CD1c-positive myeloid dendritic cell (primary cell): Measurements from ENCODE around the gene SV2C.
A peak's percentile ranks its signal among the peaks of the same experiment; 100 is the strongest.
"Not testable (repeated sequence)": the region's sequence is repeated elsewhere in the genome, so short reads cannot be mapped to it uniquely, and the experiment has no call there.

Experiments used
- DNase-seq: peaks from one replicate; pipeline ENCODE4 v3.0.0-alpha.2; 2016; ENCODE audit errors: extremely low spot score

The SV2C gene

GRCh38 chr5:76299592-76299991 lies 216.4 kb downstream of the SV2C start:
- DNase-seq: no peak

DNA sequence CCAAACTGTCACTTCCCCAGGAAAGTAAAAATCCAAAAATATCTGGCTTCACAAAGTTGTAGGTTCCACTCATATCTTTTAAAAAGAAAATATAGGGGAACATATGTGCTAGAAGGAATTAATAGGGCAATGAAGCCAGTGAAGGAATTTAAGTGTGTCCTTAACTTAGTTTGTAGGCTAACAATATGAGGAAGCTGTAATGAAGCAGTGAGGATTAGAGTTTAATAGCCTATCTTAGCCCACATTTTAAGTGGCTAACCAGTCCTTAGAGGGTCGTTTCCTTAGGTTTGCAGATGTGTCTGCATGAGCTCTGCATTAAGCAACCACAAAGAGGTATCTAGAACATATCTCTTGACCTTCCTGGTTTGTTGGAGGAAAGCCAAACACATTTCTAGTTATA lies 218.7 kb downstream of the SV2C start:
- not testable (repeated sequence) for DNase-seq

DNA sequence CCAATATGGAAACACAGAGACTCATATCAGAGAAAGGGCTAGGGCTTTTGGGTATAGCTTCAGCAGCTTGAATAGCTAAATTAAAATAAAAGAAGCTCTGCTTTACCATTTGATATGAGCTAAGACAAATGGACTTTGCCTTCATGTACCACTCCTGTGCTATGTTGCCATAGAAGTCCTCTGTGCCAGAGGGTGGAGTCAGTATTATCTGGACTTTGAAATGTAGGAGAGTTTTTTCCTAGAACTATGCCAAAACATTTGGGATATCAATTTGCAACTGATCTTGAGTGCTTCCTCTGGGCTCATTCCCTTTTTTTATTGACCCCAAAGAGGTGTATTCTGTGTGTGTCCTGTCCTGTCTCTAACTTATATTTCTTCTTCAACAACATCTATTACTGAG lies 219.5 kb downstream of the SV2C start:
- DNase-seq: not testable (repeated sequence)

DNA sequence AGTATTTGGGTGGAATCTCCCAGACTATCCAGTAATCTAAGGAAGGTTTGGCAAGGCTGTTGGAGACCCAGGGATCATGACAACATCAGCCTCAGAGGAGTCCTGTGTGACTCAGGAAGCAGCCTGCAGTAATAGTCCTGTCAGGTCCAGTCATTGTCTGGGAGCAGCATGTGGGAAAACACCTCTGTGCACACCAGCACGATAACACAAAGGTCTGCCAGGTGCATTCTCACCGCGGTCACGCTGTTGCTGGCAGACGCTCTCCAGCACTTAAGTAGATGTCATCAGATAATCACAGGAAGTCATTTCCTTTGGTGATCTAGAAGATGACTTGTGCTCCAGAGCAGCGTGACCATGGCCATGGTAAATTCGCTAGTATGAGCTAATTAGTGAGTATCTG lies 220.7 kb downstream of the SV2C start:
- DNase-seq: no peak

GRCh38 chr5:76305269-76305668 lies 222.1 kb downstream of the SV2C start:
- peak; percentile 64 for DNase-seq

GRCh38 chr5:76305775-76306174 lies 222.6 kb downstream of the SV2C start:
- no peak for DNase-seq

GRCh38 chr5:76310208-76310607 lies 227.0 kb downstream of the SV2C start:
- no peak for DNase-seq

GRCh38 chr5:76312783-76313182 lies 229.6 kb downstream of the SV2C start:
- no peak for DNase-seq

GRCh38 chr5:76314643-76315042 lies 231.5 kb downstream of the SV2C start:
- DNase-seq: no peak

- no peak for DNase-seq
Measured at GRCh38 chr5:76319673-76320072, 236.5 kb downstream of the SV2C start.

DNA sequence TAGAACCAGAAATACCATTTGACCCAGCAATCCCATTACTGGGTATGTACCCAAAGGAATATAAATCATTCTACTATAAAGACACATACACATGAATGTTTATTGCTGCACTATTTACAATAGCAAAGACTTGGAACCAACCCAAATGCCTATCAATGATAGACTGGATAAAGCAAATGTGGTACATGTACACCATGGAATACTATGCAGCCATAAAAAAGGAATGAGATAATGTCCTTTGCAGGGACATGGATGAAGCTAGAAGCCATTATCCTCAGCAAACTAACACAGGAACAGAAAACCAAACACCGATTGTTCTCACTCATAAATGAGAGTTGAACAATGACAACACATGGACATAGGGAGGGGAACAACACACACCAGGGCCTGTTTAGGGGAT lies 240.3 kb downstream of the SV2C start:
- DNase-seq: not testable (repeated sequence)

- DNase-seq: no peak
Measured at GRCh38 chr5:76325326-76325725, 242.1 kb downstream of the SV2C start.

DNA sequence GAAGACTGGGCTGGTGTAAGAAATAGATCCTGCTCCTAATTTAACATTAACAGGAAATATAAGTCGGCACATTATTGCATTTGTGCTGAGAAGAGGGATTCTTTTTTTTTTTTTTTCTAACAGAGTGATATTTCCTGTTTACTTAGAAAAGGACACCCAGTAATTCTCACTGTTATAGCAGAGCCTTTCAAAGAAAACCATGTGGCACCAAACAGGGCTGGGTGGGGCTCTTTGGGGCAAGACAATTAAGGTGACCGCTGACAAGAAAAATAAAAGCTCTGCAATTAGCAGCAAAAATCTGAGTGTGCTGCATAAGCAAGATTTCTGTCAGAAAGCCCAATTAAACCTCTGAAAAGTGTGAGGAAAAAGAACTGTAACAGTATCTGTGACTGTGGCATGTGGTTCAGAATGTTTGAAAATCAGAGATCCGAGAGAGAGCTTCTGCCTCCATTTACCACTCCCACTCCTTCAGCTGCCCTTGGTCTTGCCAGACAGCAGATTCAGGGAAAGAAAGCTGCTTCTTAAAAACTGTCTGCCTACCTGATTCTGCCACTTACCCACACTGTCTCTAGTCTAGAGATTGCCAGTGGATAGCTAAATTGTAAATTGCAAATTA lies 242.8 kb downstream of the SV2C start:
- DNase-seq: no peak

DNA sequence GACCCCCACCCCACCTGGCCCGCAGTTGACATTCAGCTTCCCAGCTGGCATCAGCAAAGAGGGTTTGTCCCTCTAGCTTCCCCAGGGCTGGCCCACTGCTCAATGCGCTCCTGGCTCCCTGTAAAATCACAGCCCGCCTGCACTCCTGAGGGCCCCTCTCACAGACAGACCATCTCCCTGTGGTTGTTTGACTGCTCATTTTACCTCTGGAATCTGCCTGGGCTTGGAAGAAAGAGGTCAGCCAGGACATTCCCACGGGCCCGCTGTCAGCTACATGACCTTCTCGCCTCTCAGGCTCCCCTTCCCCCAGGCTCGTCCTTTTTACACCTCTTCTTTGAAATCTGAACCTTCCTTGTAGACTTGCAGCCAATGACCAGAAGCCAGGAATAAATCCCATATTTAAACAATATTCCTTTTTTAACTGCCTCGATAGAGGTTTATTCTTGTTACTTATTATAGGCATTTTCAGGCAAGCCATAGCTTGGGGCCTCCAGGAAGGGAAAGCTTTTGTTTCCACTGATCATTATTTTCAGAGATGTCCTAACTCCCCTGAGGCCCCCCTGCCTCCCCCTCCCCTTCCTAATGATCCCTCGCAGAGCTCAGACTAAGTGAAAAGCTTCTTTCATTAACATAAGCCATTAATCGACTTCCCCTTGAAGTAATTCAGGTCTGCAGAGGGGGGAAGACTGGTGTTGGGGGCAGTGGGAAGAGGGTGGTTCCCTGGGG lies 243.6 kb downstream of the SV2C start:
- DNase-seq: no peak

- DNase-seq: no peak
Measured at GRCh38 chr5:76329346-76329745, 246.2 kb downstream of the SV2C start.

- DNase-seq: no peak
Measured at GRCh38 chr5:76331126-76331525, 247.9 kb downstream of the SV2C start.

DNA sequence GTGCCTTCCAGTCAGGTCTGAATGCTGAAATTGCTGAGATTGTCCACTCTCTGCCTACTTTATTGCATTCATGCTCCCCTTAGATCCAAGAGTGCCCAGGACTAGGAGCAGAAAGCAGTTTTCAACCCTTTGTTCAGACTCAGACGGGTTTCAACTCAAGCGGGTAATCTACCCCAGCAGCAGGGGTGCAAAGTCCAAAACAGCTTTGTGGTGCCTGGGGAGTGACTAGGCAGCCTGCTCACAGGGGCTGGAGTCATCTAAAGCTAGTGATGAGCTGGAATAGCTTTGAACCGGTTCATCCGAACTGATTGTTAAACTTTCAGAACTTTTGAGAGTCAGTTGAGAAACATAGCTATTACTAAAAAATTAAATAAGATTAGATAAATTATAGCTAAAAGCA lies 248.9 kb downstream of the SV2C start:
- no peak for DNase-seq

GRCh38 chr5:76332611-76333205 lies 249.5 kb downstream of the SV2C start:
- DNase-seq: no peak

GRCh38 chr5:76333571-76333970 lies 250.4 kb downstream of the SV2C start:
- DNase-seq: no peak

DNA sequence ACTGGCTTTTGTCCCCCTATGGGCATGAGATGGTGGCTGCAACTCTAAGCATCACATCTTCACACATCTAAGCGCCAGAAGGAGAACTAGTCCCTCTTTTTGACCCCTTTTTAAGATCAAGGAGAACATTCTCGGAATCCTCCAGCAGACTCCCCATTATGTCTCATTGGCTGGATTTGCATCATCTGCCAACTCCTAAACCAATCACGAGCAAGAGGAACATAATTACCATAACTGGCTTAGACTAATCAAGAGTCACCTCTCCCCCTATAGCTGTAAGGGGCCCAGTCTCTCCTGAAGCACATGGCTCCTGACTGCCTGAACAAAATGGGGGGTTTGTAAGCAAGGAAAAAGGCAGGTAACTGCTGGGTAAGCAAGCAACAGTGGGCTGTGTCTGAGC lies 251.4 kb downstream of the SV2C start:
- no peak for DNase-seq

DNA sequence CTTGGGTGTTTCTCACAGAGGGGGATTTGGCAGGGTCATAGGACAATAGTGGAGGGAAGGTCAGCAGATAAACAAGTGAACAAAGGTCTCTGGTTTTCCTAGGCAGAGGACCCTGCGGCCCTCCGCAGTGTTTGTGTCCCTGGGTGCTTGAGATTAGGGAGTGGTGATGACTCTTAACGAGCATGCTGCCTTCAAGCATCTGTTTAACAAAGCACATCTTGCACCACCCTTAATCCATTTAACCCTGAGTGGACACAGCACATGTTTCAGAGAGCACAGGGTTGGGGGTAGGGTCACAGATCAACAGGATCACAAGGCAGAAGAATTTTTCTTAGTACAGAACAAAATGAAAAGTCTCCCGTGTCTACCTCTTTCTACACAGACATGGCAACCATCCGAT lies 252.3 kb downstream of the SV2C start:
- not testable (repeated sequence) for DNase-seq

GRCh38 chr5:76336253-76336809 lies 253.1 kb downstream of the SV2C start:
- DNase-seq: not testable (repeated sequence)

- DNase-seq: peak; percentile 62
Measured at GRCh38 chr5:76337953-76338451, 254.8 kb downstream of the SV2C start.
